HepG2 (cell line): ENCODE results near the gene MEA1. TPM values are rescaled to one million over a fixed set of nuclear protein-coding genes. Genes with fewer than 3 reads are reported as not detected.

Experiments
- ATAC-seq: fragments of 200-7000 bp; cut with Tn5 transposase; 3 replicates; pipeline ENCODE4 v1.9.1; 2020; ENCODE audit warnings: mild to moderate bottlenecking, moderate library complexity
- BruUV-seq: library from RNA; stranded (reverse); fragments of 400-500 nt; replicated peaks from 2 replicates; lab custom pipeline; 2021; lab: Mats Ljungman, UMichigan
- CTCF ChIA-PET: fragments of 300-600 bp; formaldehyde crosslinking; extraction: SDS; loops from one replicate; lab custom pipeline; 2021; ENCODE audit warnings: low total read pairs, inconsistent platforms, low intra/inter-chr PET ratio; lab: Yijun Ruan, JAX
- POLR2A ChIA-PET: fragments of 350-600 bp; sonication (Branson Sonifier 250); formaldehyde crosslinking; loops from one replicate; lab custom pipeline; 2020; ENCODE audit warnings: antibody characterized with exemption, inconsistent platforms; lab: Yijun Ruan, JAX
- DNase-seq: peaks from one replicate; pipeline ENCODE4 v3.0.0-alpha.2; 2015; ENCODE audit warnings: low spot score
- FAIRE-seq: peaks from 3 replicates; lab custom pipeline; 2011; peaks lifted over from hg19 to GRCh38; lab: Jason Lieb, UNC
- H2AFZ ChIP-seq: one replicate; pipeline ENCODE4 v1.6.1; 2011; ENCODE audit warnings: low read length, inconsistent platforms
- H3K27ac ChIP-seq: fragments of 300-600 bp; 3 replicates; pipeline ENCODE4 v1.8.0; 2011; ENCODE audit warnings: mixed run types, mild to moderate bottlenecking, mixed read lengths, low read length, inconsistent platforms; ENCODE audit not compliant: insufficient read depth; ENCODE audit errors: extremely low read length
- H3K27me3 ChIP-seq, 2 experiments: fragments of 200-600 bp in 1 of 2; 2 replicates in 1 of 2; 3 replicates in 1 of 2; pipeline versions ENCODE4 v1.6.0 to v1.8.0; 2011; ENCODE audit warnings: low read length in 2 of 2, mild to moderate bottlenecking in 2 of 2, moderate library complexity in 2 of 2, inconsistent platforms in 1 of 2; ENCODE audit not compliant: insufficient read depth in 2 of 2, control insufficient read depth in 1 of 2
- H3K36me3 ChIP-seq, 2 experiments: fragments of 200-600 bp in 1 of 2; replicated peaks in 1 of 2; 2 replicates in 1 of 2; 3 replicates in 1 of 2; pipeline versions ENCODE4 v1.5.1 to v1.8.0; 2011; ENCODE audit warnings: low read length in 2 of 2, inconsistent platforms in 1 of 2; ENCODE audit not compliant: insufficient read depth in 2 of 2, control insufficient read depth in 1 of 2
- H3K4me1 ChIP-seq: 2 replicates; pipeline ENCODE4 v1.5.1; 2012; ENCODE audit warnings: low read length, inconsistent platforms; ENCODE audit not compliant: insufficient read depth
- H3K4me2 ChIP-seq: 2 replicates; pipeline ENCODE4 v1.6.0; 2011; ENCODE audit warnings: low read depth, low read length, inconsistent platforms
- H3K4me3 ChIP-seq, 3 experiments: fragments of 200-600 bp in 1 of 3; sonication (generic), shearing (Covaris generic) in 1 of 3; replicated peaks in 1 of 3; 2 replicates each; pipeline ENCODE4 v1.5.1; 2011 to 2016; ENCODE audit warnings: low read length in 3 of 3, inconsistent platforms in 2 of 3, low read depth in 2 of 3, mild to moderate bottlenecking in 2 of 3, control low read depth in 1 of 3, mixed read lengths in 1 of 3; ENCODE audit not compliant: insufficient read depth in 1 of 3
- H3K79me2 ChIP-seq: one replicate; pipeline ENCODE4 v1.6.1; 2011; ENCODE audit warnings: low read length, inconsistent platforms; ENCODE audit not compliant: insufficient read depth
- H3K9ac ChIP-seq: 2 replicates; pipeline ENCODE4 v1.6.0; 2011; ENCODE audit warnings: mild to moderate bottlenecking, low read depth, low read length, inconsistent platforms; ENCODE audit not compliant: insufficient read depth
- H3K9me3 ChIP-seq: 2 replicates; pipeline ENCODE4 v1.5.1; 2012; ENCODE audit warnings: mild to moderate bottlenecking, low read length
- H4K20me1 ChIP-seq: 2 replicates; pipeline ENCODE4 v1.6.0; 2011; ENCODE audit warnings: inconsistent platforms, mild to moderate bottlenecking, low read length, moderate library complexity; ENCODE audit not compliant: insufficient read depth
- FOXC1 ChIP-seq: sonication (generic); formaldehyde crosslinking; IDR thresholded peaks from 2 replicates; pipeline ENCODE4 v1.8.0; 2022; ENCODE audit warnings: mild to moderate bottlenecking, missing genetic modification reagents, borderline replicate concordance
- GLMP ChIP-seq: sonication (generic); formaldehyde crosslinking; IDR thresholded peaks from 2 replicates; pipeline ENCODE4 v1.9.0; 2021; ENCODE audit warnings: missing genetic modification reagents, mild to moderate bottlenecking, borderline replicate concordance
- IRX3 ChIP-seq: sonication (generic); formaldehyde crosslinking; IDR thresholded peaks from 2 replicates; pipeline ENCODE4 v1.8.1; 2023; ENCODE audit warnings: mild to moderate bottlenecking, low read depth, missing genetic modification reagents, borderline replicate concordance
- NFIB ChIP-seq: sonication (generic); formaldehyde crosslinking; IDR thresholded peaks from 2 replicates; pipeline ENCODE4 v1.9.0; 2021; ENCODE audit warnings: missing genetic modification reagents, mild to moderate bottlenecking, borderline replicate concordance
- PAXIP1 ChIP-seq: sonication (generic); formaldehyde crosslinking; conservative IDR thresholded peaks from 2 replicates; pipeline ENCODE4 v1.4.0; 2020; ENCODE audit warnings: mild to moderate bottlenecking, missing genetic modification reagents, moderate library complexity
- PCBP2 ChIP-seq: fragments of 200-400 bp; formaldehyde crosslinking; optimal IDR thresholded peaks from 2 replicates; pipeline ENCODE3; 2018; ENCODE audit warnings: low read length, low read depth; ENCODE audit not compliant: poor library complexity, severe bottlenecking
- POGZ ChIP-seq: sonication (generic); formaldehyde crosslinking; IDR thresholded peaks from 2 replicates; pipeline ENCODE4 v1.4.0; 2020; ENCODE audit warnings: mild to moderate bottlenecking, missing genetic modification reagents
- PRMT3 ChIP-seq: sonication (generic); formaldehyde crosslinking; IDR thresholded peaks from 2 replicates; pipeline ENCODE4 v1.8.1; 2022; ENCODE audit warnings: low read depth, mild to moderate bottlenecking, moderate library complexity, missing genetic modification reagents, borderline replicate concordance
- ZBTB46 ChIP-seq: sonication (generic); formaldehyde crosslinking; IDR thresholded peaks from 2 replicates; pipeline ENCODE4 v1.4.0; 2020; ENCODE audit warnings: mild to moderate bottlenecking, missing genetic modification reagents, borderline replicate concordance
- ZEB1 ChIP-seq: IDR thresholded peaks from 2 replicates; pipeline ENCODE4 v1.6.1; 2012; ENCODE audit warnings: mild to moderate bottlenecking, low read depth, inconsistent platforms; ENCODE audit not compliant: insufficient replicate concordance
- ZFP37 ChIP-seq: sonication (generic); formaldehyde crosslinking; IDR thresholded peaks from 2 replicates; pipeline ENCODE4 v1.4.0; 2020; ENCODE audit warnings: missing genetic modification reagents, borderline replicate concordance
- ZNF274 ChIP-seq: sonication (generic); formaldehyde crosslinking; IDR thresholded peaks from 2 replicates; pipeline ENCODE4 v1.5.1; 2020; ENCODE audit warnings: mild to moderate bottlenecking, missing genetic modification reagents
- ZNF343 ChIP-seq: sonication (generic); formaldehyde crosslinking; IDR thresholded peaks from 2 replicates; pipeline ENCODE4 v1.4.0; 2020; ENCODE audit warnings: mild to moderate bottlenecking, missing genetic modification reagents
- ZNF354B ChIP-seq: sonication (generic); formaldehyde crosslinking; IDR thresholded peaks from 2 replicates; pipeline ENCODE4 v1.8.0; 2022; ENCODE audit warnings: mild to moderate bottlenecking, missing genetic modification reagents
- ZNF383 ChIP-seq: sonication (generic); formaldehyde crosslinking; IDR thresholded peaks from 2 replicates; pipeline ENCODE4 v1.4.0; 2020; ENCODE audit warnings: missing genetic modification reagents, mild to moderate bottlenecking, borderline replicate concordance
- ZNF605 ChIP-seq: sonication (generic); formaldehyde crosslinking; IDR thresholded peaks from 2 replicates; pipeline ENCODE4 v1.8.0; 2022; ENCODE audit warnings: mild to moderate bottlenecking, missing genetic modification reagents
- ZNF615 ChIP-seq: sonication (generic); formaldehyde crosslinking; IDR thresholded peaks from 2 replicates; pipeline ENCODE4 v1.5.0; 2020; ENCODE audit warnings: mild to moderate bottlenecking, missing genetic modification reagents, borderline replicate concordance
- ZNF772 ChIP-seq: sonication (generic); formaldehyde crosslinking; IDR thresholded peaks from 2 replicates; pipeline ENCODE4 v1.5.0; 2020; ENCODE audit warnings: mild to moderate bottlenecking, missing genetic modification reagents
- WGBS: methylation state at CpG from one replicate; pipeline ENCODE4 v1.1.6; 2017; ENCODE audit warnings: low lambda C conversion rate; 5-methylcytosine and 5-hydroxymethylcytosine counted together
- in situ Hi-C: cut with HindIII; loops from 2 replicates; pipeline ENCODE4 v1.10.0; 2017; ENCODE audit warnings: low pct_unique_long_range_greater_than_20kb; ENCODE audit not compliant: extremely low pct_ligation_motif_present
- intact Hi-C: fragments of 100-400 bp; cut with micrococcal nuclease; formaldehyde crosslinking; loops from one replicate; pipeline ENCODE4 v1.10.0; 2022; ENCODE audit not compliant: unreplicated experiment
- polyA plus RNA-seq, 8 experiments: library from polyadenylated mRNA; depleted of rRNA in 3 of 8; stranded (reverse) in 7 of 8; unstranded in 1 of 8; fragments of >200 nt; fragmentation: Illumina TruSeq in 4 of 8; extraction: Trizol in 4 of 8; gene quantifications; 2 replicates each; pipeline versions ENCODE4 v1.2.1 to v1.2.3, GENCODE V29; 2011 to 2016; ENCODE audit warnings: low read depth in 4 of 8, missing spikeins in 1 of 8, mixed read lengths in 1 of 8; ENCODE audit not compliant: insufficient read depth in 1 of 8
- total RNA-seq, 5 experiments: library from RNA; depleted of rRNA; stranded (reverse); fragments of >200 nt; fragmentation: Illumina TruSeq; extraction: Trizol; gene quantifications; 2 replicates each; pipeline ENCODE4 v1.2.3, GENCODE V29; 2016; ENCODE audit warnings: low read depth in 1 of 5

Gene MEA1
- total and polyA plus RNA-seq, 2 of the 13 experiments (the other 11 are each of a cell fraction or from before 2014, with no cell fraction given), result 75.6 to 86.2 TPM

GRCh38 chr6:43020847-43021246 is 7.1 kb upstream of the MEA1 start:
- DNase-seq (no peak), ATAC-seq (peak; percentile 16), FAIRE-seq (no peak)
- TSS peak; percentile 99 for BruUV-seq
- CTCF ChIA-PET, result no interaction called here
- Histone ChIP-seq H3K27ac (peak overlapping the region; percentile 75), H3K9ac (peak overlapping the region; percentile 90), H3K4me1 (peaks cover 36% of the 10 kb centered on the region), H3K4me2 (peak overlapping the region; percentile 95), H4K20me1 (no peaks in the 10 kb centered on the region), H3K36me3 (peaks cover 22 to 47% of the 10 kb centered on the region in 2 experiments), H3K27me3 (peaks cover 0 to 3% of the 10 kb centered on the region in 2 experiments; a peak in 1 of 5 replicates), H3K4me3 (peak overlapping the region; percentile 100; a peak in 5 of 6 replicates), H2AFZ (no peak overlapping the region), H3K9me3 (no peaks in the 10 kb centered on the region), H3K79me2 (peaks cover 30% of the 10 kb centered on the region)
- in situ Hi-C loops, result no loop called here
- POLR2A ChIA-PET, result interaction anchor here (0.9 to 4.2 kb wide), 19 partner anchors 13 to 275 kb away, joined by 3 to 43 read pairs (median 5); partner anchors contain the start of genes CNPY3, CUL7, CUL9 and GNMT
- 76% methylated on average over 5 of the region's 5 CpGs for WGBS
- intact Hi-C loops, result no loop called here
- no peak for TF ChIP-seq POGZ (CRISPR knock-in tag)
- no peak for TF ChIP-seq PRMT3 (CRISPR knock-in tag)
- TF ChIP-seq ZNF274 (CRISPR knock-in tag), result no peak; the same call in 1 of the 2 replicates
- TF ChIP-seq FOXC1 (CRISPR knock-in tag), result 0 out of 2 replicates have a peak, but pooled peaks have one; percentile 3
- peak; percentile 35; the same call in 1 of the 2 replicates for TF ChIP-seq IRX3 (CRISPR knock-in tag)
- no peak for TF ChIP-seq ZNF772 (CRISPR knock-in tag)
- TF ChIP-seq PCBP2, result peak; percentile 59
- 0 out of 2 replicates have a peak, but pooled peaks have one; percentile 11 for TF ChIP-seq PAXIP1 (CRISPR knock-in tag)
- TF ChIP-seq ZEB1, result no peak
- TF ChIP-seq ZNF605 (CRISPR knock-in tag), result 0 out of 2 replicates have a peak, but pooled peaks have one; percentile 20
- TF ChIP-seq ZBTB46, result no peak
- no peak for TF ChIP-seq ZFP37 (CRISPR knock-in tag)
- TF ChIP-seq ZNF383 (CRISPR knock-in tag), result no peak
- TF ChIP-seq ZNF615 (CRISPR knock-in tag), result no peak
- 0 out of 2 replicates have a peak, but pooled peaks have one; percentile 3 for TF ChIP-seq ZNF343 (CRISPR knock-in tag)
- peak; percentile 75; the same call in 1 of the 2 replicates for TF ChIP-seq NFIB (CRISPR knock-in tag)
- TF ChIP-seq GLMP (CRISPR knock-in tag), result no peak
- peak; percentile 30; the same call in 1 of the 2 replicates for TF ChIP-seq ZNF354B (CRISPR knock-in tag)
